Esophagus (tissue), 2 donors: ENCODE results near the gene DDR1. TPM values are rescaled to one million over a fixed set of nuclear protein-coding genes. Genes with fewer than 3 reads are reported as not detected.

Source experiments
- H3K27ac ChIP-seq, 2 donors: one replicate each; pipeline ENCODE4 v1.5.1; 2013; ENCODE audit warnings: low read depth in 2 of 2, mild to moderate bottlenecking in 2 of 2, inconsistent platforms in 1 of 2, low read length in 1 of 2, moderate library complexity in 1 of 2
- H3K27me3 ChIP-seq, 2 donors: one replicate each; pipeline ENCODE4 v1.6.1; 2013; ENCODE audit warnings: low read length in 2 of 2, control low read depth in 1 of 2, mild to moderate bottlenecking in 1 of 2; ENCODE audit not compliant: insufficient read depth in 2 of 2, control insufficient read depth in 1 of 2
- H3K36me3 ChIP-seq, 2 donors: one replicate each; pipeline ENCODE4 v1.6.1; 2013; ENCODE audit warnings: low read length in 1 of 2; ENCODE audit not compliant: control insufficient read depth in 2 of 2, insufficient read depth in 2 of 2
- H3K4me1 ChIP-seq, 2 donors: one replicate each; pipeline ENCODE4 v1.6.1; 2013; ENCODE audit warnings: low read length in 1 of 2; ENCODE audit not compliant: control insufficient read depth in 2 of 2, insufficient read depth in 2 of 2
- H3K4me3 ChIP-seq, 2 donors: one replicate each; pipeline ENCODE4 v1.5.1; 2013; ENCODE audit warnings: low read length in 2 of 2, mild to moderate bottlenecking in 2 of 2, low read depth in 1 of 2, moderate library complexity in 1 of 2
- H3K9me3 ChIP-seq, 2 donors: one replicate each; pipeline ENCODE4 v1.6.1; 2013; ENCODE audit warnings: mild to moderate bottlenecking in 2 of 2, low read depth in 1 of 2, low read length in 1 of 2, moderate library complexity in 1 of 2; ENCODE audit not compliant: control insufficient read depth in 2 of 2, insufficient read depth in 1 of 2
- WGBS, 2 donors: extraction: QIAGEN DNeasy Blood & Tissue Kit; methylation state at CpG; one replicate each; pipeline ENCODE4 v1.1.7; 2013; 5-methylcytosine and 5-hydroxymethylcytosine counted together
- polyA plus RNA-seq, 2 donors: library from polyadenylated mRNA; stranded (reverse); fragments of 200-250 nt; gene quantifications; one replicate each; pipeline ENCODE4 v1.2.3, GENCODE V29; 2013
- donor health status: healthy with polysubstance abuse.
- donor health status: Bipolar disorder and iron deficiency.

Gene DDR1
- polyA plus RNA-seq, result 100 to 1,000 TPM; 102 to 136 TPM

DNA sequence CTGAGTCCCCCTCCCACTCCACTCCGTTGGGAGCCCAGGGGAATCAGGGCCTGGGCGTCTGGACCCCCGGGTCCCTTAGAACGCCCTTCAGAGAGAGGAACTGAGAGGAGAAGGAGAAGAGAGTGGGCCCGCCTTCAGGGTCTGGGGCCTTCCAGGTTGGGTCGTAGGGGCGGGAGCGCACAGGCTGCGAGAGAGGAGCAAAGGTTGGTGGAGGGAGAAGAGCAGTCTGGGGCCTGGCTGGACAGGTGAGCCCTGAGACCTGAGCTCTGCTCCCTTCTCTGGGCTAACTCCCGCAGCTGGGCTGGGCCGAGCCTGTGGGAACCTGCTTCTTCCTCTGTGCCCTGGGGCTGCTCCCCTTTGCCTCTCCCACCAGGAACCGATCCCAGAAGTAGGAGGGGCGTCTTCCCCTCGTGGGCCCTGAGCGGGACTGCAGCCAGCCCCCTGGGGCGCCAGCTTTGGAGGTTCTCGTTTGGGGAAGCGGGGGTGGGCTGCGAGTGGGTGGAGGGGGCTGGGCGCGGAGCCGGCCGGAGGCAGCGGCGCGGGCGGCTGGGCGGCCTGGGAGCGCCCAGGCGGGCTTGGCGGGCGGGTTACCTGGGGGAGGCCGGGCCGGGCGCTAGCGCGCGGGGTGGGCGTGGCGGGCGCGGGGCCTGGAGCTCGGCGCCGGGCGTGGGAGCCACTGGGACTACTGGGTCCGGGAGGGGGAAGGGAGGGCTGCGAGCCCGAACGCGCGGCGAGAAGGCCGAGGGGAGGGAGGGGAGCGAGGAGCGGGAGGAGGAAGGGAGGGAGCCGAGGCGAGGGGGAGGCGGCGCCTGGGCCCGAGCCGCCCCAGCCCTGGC lies at the start of gene DDR1:
Gene DDR1 (plus strand): TSS at position 835 of the 836 bp plus-strand sequence. CDS start 4,211 bp downstream, outside the sequence.
- WGBS, 2 donors, result 7 to 15% methylated on average over 29 to 62 of the region's 62 CpGs
- peaks cover 2 to 14% of the 10 kb centered on the region in 2 donors for H3K4me1 ChIP-seq

DNA sequence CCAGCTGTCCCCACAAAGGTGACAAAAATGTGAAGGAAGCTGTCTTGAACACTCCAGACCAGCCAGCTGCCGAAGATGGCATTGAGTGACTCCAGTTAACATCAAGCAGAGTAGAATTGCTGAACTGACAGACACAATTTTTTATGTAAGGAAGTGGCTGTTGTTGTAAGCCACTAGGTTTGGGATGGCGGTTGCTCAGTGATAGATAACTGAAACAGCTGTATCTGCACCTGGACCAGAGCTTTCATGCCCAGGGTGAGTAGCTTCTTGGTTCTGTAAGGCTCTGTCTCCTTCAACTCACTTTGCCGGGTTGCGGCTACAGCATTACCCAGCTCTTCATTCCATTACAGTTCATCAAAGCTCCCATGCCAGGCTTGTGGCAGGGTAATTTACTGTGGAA lies 49.7 kb upstream of the DDR1 start:
- WGBS, 2 donors, result 85 to 89% methylated on average over 4 of the region's 4 CpGs
- peaks cover 0 to 3% of the 10 kb centered on the region in 2 donors for H3K4me1 ChIP-seq
- no peaks in the 10 kb centered on the region for H3K27me3 ChIP-seq
- no peaks in the 10 kb centered on the region for H3K9me3 ChIP-seq
- H3K27ac ChIP-seq, result no peak overlapping the region
- H3K4me3 ChIP-seq, result no peak overlapping the region
- no peaks in the 10 kb centered on the region for H3K36me3 ChIP-seq

More for the DNA sequence above, at the start of gene DDR1:
- Histone ChIP-seq H3K27ac (peak within 1 kb of the TSS; percentile 96 to 99), H3K9me3 (no peaks in the 10 kb centered on the region), H3K27me3 (no peaks in the 10 kb centered on the region), H3K4me3 (peak within 1 kb of the TSS; percentile 64 to 86), H3K36me3 (peaks cover 0 to 5% of the 10 kb centered on the region in 2 donors)

DNA sequence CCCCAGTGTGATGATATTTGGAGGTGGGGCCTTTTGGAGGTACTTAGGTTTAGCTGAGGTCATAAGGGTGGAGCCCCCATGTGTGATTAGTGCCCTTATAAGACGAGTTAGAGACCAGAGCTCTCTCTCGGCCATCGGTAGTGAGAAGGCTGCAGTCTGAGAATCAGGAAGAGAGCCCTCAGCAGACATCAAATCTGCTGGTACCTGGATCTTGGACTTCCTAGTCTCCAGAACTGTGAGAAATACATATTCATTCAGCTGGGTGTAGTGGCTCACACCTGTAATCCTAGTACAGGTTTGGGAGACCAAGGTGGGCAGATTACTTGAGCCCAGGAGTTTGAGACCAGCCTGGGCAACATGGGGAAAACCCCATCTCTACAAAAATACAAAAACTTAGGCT lies 48.7 kb upstream of the DDR1 start:
- WGBS, 2 donors, result 90% methylated on average over 3 of the region's 3 CpGs
- H3K9me3 ChIP-seq, result no peaks in the 10 kb centered on the region
- peaks cover 0 to 4% of the 10 kb centered on the region in 2 donors for H3K4me1 ChIP-seq
- no peak overlapping the region for H3K27ac ChIP-seq
- no peaks in the 10 kb centered on the region for H3K36me3 ChIP-seq
- H3K4me3 ChIP-seq, result no peak overlapping the region
- no peaks in the 10 kb centered on the region for H3K27me3 ChIP-seq

DNA sequence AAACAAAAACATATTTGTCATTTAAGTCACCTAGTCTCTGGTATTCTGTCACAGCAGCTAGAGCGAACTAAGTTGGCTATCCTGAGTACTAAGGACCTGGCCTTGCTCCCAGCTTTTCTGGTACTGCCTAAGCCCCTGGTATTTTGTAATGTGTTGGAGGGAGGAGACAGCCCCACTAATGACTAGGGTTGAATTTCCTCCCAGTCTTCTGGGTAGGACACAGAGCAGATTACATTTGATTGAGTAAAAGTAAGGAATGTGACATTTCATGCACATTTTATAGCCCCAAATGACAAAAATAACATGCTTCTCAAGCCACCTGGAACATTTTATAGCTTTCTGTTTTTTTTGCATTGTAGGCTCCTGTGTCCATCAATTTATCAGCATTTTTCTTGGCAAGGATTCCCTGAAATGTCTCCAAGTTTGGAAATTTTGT lies 47.9 kb upstream of the DDR1 start:
- H3K27ac ChIP-seq, result no peak overlapping the region
- no peaks in the 10 kb centered on the region for H3K36me3 ChIP-seq

DNA sequence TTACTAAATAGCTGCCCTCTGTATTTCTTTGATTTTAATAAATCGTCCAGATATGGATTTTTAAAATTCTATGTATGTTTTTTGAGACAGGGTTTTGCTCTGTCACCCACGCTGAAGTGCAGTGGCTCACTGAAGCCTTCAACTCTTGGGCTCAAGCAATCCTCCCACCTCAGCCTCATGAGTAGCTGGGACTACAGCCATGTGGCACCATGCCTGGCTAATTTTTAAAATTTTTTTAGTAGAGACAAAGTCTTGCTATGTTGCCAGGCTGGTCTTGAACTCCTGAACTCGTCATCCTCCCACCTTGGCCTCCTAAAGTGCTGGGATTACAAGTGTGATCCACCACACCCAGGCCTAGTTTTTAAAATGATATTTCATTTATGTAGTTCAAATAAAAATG lies 47.4 kb upstream of the DDR1 start:
- Histone ChIP-seq H3K36me3 (no peaks in the 10 kb centered on the region), H3K27me3 (no peaks in the 10 kb centered on the region), H3K4me1 (peaks cover 0 to 4% of the 10 kb centered on the region in 2 donors), H3K27ac (no peak overlapping the region), H3K4me3 (no peak overlapping the region), H3K9me3 (no peaks in the 10 kb centered on the region)
- WGBS, 2 donors, result 48 to 61% methylated on average over 3 of the region's 3 CpGs

More for the DNA sequence above, 47.9 kb upstream of the DDR1 start:
- peaks cover 0 to 4% of the 10 kb centered on the region in 2 donors for H3K4me1 ChIP-seq
- 41 to 44% methylated on average over 1 of the region's 1 CpG for WGBS, 2 donors
- H3K4me3 ChIP-seq, result no peak overlapping the region
- H3K9me3 ChIP-seq, result no peaks in the 10 kb centered on the region
- H3K27me3 ChIP-seq, result no peaks in the 10 kb centered on the region

DNA sequence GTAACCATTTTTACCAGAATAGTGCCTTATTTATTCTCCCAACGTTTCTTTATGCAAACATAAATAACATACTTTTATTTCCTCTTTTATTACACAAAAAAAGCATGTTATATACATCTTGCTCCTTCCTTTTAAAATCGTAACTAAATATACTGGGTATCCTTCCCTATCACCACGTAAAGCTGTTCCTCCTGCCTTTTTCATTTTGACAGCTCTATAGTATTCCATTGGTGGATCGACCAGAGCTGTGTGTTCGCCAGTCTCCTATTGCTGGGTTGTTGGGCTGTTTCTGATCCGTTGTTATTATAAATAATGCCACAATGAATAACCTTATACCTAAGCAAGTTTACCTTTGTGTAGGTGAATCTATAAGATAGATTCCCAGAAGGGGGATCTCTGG lies 46.9 kb upstream of the DDR1 start:
- H3K27ac ChIP-seq, result no peak overlapping the region
- H3K4me3 ChIP-seq, result no peak overlapping the region
- no peaks in the 10 kb centered on the region for H3K36me3 ChIP-seq
- H3K27me3 ChIP-seq, result no peaks in the 10 kb centered on the region
- peaks cover 0 to 4% of the 10 kb centered on the region in 2 donors for H3K4me1 ChIP-seq
- no peaks in the 10 kb centered on the region for H3K9me3 ChIP-seq
- 76 to 85% methylated on average over 6 of the region's 6 CpGs for WGBS, 2 donors

DNA sequence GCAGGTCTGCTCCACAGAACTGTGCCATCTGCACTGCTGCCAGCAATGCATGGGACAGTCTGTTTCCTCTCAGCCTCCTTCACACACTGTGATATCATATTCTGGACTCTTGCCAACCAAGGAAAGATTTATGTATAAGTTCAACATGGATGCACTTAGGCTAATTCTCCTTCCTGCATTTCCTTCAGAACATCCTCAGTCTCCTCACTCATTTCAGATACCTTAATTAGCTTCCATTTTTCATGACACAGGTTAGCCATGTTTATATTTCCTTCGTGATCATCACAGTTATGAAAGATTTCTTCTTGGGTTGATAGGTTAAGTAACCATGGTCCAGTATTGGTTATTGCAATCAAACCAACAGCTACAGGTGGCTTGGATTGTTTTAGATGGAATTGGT lies 46.4 kb upstream of the DDR1 start:
- no peaks in the 10 kb centered on the region for H3K27me3 ChIP-seq
- 58 to 82% methylated on average over 1 of the region's 1 CpG for WGBS, 2 donors
- no peak overlapping the region for H3K27ac ChIP-seq

DNA sequence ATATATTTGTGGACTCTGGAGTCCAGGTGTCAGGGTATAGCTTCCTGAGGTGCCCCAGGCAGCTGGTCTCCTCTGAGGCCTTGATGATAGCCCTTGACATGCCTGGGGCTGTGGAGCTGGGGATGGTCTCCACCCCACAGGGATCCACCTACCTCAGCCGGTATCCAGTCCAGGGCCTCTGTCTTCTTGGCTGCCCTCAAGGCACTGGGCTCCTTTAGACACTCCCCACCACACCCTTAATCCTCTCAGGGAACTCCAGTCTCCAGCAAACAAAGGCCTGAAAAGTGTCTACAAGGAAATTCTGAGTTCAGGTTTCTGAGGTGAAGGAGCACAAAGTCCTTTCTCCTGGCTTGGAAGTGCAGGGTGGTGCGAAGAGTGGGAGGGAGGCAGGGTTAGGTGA lies 44.6 kb upstream of the DDR1 start:
- Histone ChIP-seq H3K27me3 (no peaks in the 10 kb centered on the region), H3K4me3 (no peak overlapping the region), H3K27ac (peak overlapping the region; percentile 70 to 73), H3K36me3 (no peaks in the 10 kb centered on the region), H3K9me3 (no peaks in the 10 kb centered on the region), H3K4me1 (peaks cover 5 to 11% of the 10 kb centered on the region in 2 donors)
- WGBS, 2 donors, result 44 to 62% methylated on average over 2 of the region's 2 CpGs

More for the DNA sequence above, 46.4 kb upstream of the DDR1 start:
- no peak overlapping the region for H3K4me3 ChIP-seq
- H3K9me3 ChIP-seq, result no peaks in the 10 kb centered on the region
- H3K4me1 ChIP-seq, result peaks cover 0 to 4% of the 10 kb centered on the region in 2 donors
- no peaks in the 10 kb centered on the region for H3K36me3 ChIP-seq

DNA sequence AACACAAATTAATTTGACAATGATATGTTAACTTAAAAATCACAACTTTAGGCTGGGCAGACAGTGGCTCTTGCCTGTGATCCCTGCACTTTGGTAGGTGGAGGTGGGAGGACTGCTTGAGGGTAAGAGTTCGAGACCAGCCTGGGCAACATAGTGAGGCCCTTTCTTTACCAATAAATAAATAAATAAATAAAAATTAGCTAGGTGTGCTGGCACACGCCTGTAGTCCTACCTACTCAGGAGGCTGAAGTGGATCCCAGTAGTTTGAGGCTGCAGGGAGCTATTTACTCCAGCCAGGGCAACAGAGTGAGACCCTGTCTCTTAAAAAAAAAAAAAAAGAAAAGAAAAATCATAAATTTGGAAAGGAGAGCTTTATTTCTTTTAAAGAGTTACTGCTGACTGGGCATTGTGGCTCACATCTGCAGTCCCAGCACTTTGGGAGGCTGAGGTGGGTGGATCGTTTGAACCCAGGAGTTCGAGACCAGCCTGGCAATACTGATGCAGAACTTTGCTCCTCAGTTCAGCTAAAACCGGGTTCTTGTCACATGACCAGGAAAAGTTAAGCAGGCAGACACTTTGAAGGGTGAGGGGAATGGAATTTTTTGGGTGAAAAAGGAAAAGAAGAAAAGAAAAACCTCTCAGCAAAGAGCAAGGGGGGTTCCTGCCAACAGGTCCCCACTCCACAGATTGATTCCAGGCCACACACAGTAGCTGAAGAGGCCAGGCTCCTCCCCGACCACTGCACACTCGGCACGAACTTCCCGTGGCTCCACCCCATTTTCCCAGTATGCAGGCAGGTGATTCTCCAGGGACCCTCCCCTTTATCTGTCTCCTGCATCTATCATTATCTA lies 44.0 kb upstream of the DDR1 start:
- Histone ChIP-seq H3K36me3 (no peaks in the 10 kb centered on the region), H3K4me1 (peaks cover 5 to 11% of the 10 kb centered on the region in 2 donors), H3K4me3 (no peak overlapping the region), H3K9me3 (no peaks in the 10 kb centered on the region), H3K27me3 (no peaks in the 10 kb centered on the region), H3K27ac (peak overlapping the region; percentile 70 to 73)
- WGBS, 2 donors, result 67 to 71% methylated on average over 9 of the region's 9 CpGs
